Esophagus muscularis mucosa (tissue), 4 donors: ENCODE measurements around the gene HSPG2. TPM values are rescaled to one million over a fixed set of nuclear protein-coding genes. Genes with fewer than 3 reads are reported as not detected.

Experiments used
- DNase-seq: peaks from one replicate; pipeline ENCODE4 v3.0.0-alpha.2; 2017; ENCODE audit errors: extremely low spot score
- H3K27ac ChIP-seq, 4 donors: fragments of 200-600 bp; sonication (generic); replicated peaks in 1 of 4; 1 replicate in 3 of 4; 2 replicates in 1 of 4; pipeline ENCODE4 v1.5.1; 2016 to 2019; ENCODE audit warnings: mild to moderate bottlenecking in 1 of 4
- H3K27me3 ChIP-seq, 4 donors: fragments of 200-600 bp; sonication (generic); one replicate each; pipeline versions ENCODE4 v1.5.1 to v1.6.0; 2016 to 2019
- H3K36me3 ChIP-seq, 4 donors: fragments of 200-600 bp; sonication (generic); one replicate each; pipeline ENCODE4 v1.5.1; 2016 to 2019
- H3K4me1 ChIP-seq, 4 donors: fragments of 200-600 bp; sonication (generic); one replicate each; pipeline ENCODE4 v1.5.1; 2016 to 2019
- H3K4me3 ChIP-seq, 4 donors: fragments of 200-600 bp; sonication (generic); 1 replicate in 2 of 4; 2 replicates in 2 of 4; pipeline ENCODE4 v1.5.1; 2016 to 2019; ENCODE audit warnings: mild to moderate bottlenecking in 4 of 4, moderate library complexity in 1 of 4
- H3K9me3 ChIP-seq, 4 donors: fragments of 200-600 bp; sonication (generic); 1 replicate in 3 of 4; 2 replicates in 1 of 4; pipeline ENCODE4 v1.5.1; 2016 to 2019
- EP300 ChIP-seq: sonication (generic); formaldehyde crosslinking; IDR thresholded peaks from one replicate; pipeline ENCODE4 v1.6.1; 2017; ENCODE audit warnings: antibody characterized with exemption
- POLR2A ChIP-seq: fragments of 450-650 bp; IDR thresholded peaks from one replicate; pipeline ENCODE4 v1.6.1; 2017; ENCODE audit warnings: antibody characterized with exemption, moderate library complexity, mild to moderate bottlenecking, low read depth
- POLR2AphosphoS5 ChIP-seq, 2 donors: sonication (generic); formaldehyde crosslinking; IDR thresholded peaks; one replicate each; pipeline ENCODE4 v1.6.1; 2017; ENCODE audit warnings: antibody characterized with exemption in 2 of 2
- WGBS: methylation state at CpG from one replicate; pipeline ENCODE4 v1.1.5; 2018; 5-methylcytosine and 5-hydroxymethylcytosine counted together
- intact Hi-C: fragments of 100-400 bp; cut with DNase I; formaldehyde crosslinking; loops from one replicate; pipeline ENCODE4 v1.15.1; 2023
- total RNA-seq, 4 donors: library from RNA; depleted of rRNA; stranded (reverse); fragments of >200 nt; gene quantifications; one replicate each; pipeline versions ENCODE4 v1.1.0 to v1.2.1, GENCODE V29; 2016
- TF ChIP-seq, protein P1 (sequence below), 3 experiments: fragments of 200-600 bp in 2 of 3; fragments of 450-650 bp in 1 of 3; sonication (generic) in 2 of 3; IDR thresholded peaks; one replicate each; pipeline ENCODE4 v1.5.1; 2017 to 2019; ENCODE audit warnings: antibody characterized with exemption in 3 of 3, mild to moderate bottlenecking in 2 of 3, moderate library complexity in 1 of 3

The HSPG2 gene
- total RNA-seq, 4 donors from 2014 or later, result 414 to 1,199 (median 595) TPM

DNA sequence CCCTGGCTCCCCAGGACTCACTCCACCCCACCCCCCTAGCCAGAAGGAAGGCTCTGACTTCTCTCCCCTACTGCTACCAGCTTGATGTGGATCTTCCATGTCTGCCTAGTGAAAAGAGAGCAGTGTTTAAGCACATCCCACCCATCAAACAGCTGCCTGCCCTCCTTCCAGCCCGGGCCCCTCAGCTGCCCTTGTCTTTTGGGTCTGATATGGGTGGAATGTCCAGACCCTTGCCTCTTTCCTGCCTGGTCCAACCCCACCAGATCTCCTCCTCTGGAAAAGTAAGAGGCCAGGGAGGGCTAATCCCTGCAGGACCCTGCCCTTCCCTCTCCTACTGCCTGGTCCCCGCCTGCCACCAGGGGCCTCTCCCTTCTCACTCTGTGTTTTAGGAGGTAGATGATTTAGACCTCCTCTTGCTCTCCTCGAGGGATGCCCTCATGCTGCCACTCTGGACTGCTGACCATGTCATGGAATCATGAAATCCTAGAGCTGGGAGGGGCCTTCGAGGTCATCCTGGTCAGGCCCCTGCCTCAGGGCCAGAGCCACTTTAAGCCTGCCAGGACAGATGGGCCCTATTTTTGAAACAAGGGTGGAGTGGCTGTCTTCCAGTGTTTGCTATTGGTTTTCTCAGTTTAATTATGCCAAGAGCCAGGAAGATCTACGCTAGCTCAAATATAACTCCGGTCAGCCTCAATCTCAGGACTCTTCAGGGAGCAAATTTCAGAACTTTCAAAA is 15.8 kb upstream of the HSPG2 start:
- H3K27ac ChIP-seq, result peak overlapping the region in 3 of 4 donors; percentile 9 to 34 (median 10)
- DNase-seq, result no peak
- peaks cover 26 to 34% (median 30%) of the 10 kb centered on the region in 4 donors for H3K4me1 ChIP-seq
- intact Hi-C loops, result no loop called here
- WGBS, result 65% methylated on average over 4 of the region's 6 CpGs
- no peaks in the 10 kb centered on the region for H3K27me3 ChIP-seq
- TF ChIP-seq POLR2A (no peak), EP300 (no peak), POLR2AphosphoS5 (IDR thresholded peaks at IDR 0.05) (no peak)
- TF ChIP-seq, protein P1, sequence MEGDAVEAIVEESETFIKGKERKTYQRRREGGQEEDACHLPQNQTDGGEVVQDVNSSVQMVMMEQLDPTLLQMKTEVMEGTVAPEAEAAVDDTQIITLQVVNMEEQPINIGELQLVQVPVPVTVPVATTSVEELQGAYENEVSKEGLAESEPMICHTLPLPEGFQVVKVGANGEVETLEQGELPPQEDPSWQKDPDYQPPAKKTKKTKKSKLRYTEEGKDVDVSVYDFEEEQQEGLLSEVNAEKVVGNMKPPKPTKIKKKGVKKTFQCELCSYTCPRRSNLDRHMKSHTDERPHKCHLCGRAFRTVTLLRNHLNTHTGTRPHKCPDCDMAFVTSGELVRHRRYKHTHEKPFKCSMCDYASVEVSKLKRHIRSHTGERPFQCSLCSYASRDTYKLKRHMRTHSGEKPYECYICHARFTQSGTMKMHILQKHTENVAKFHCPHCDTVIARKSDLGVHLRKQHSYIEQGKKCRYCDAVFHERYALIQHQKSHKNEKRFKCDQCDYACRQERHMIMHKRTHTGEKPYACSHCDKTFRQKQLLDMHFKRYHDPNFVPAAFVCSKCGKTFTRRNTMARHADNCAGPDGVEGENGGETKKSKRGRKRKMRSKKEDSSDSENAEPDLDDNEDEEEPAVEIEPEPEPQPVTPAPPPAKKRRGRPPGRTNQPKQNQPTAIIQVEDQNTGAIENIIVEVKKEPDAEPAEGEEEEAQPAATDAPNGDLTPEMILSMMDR (IDR thresholded peaks at IDR 0.05), result peak in 1 of 3 experiments; percentile 8
- H3K9me3 ChIP-seq, result no peaks in the 10 kb centered on the region
- no peak overlapping the region for H3K4me3 ChIP-seq
- H3K36me3 ChIP-seq, result no peaks in the 10 kb centered on the region

DNA sequence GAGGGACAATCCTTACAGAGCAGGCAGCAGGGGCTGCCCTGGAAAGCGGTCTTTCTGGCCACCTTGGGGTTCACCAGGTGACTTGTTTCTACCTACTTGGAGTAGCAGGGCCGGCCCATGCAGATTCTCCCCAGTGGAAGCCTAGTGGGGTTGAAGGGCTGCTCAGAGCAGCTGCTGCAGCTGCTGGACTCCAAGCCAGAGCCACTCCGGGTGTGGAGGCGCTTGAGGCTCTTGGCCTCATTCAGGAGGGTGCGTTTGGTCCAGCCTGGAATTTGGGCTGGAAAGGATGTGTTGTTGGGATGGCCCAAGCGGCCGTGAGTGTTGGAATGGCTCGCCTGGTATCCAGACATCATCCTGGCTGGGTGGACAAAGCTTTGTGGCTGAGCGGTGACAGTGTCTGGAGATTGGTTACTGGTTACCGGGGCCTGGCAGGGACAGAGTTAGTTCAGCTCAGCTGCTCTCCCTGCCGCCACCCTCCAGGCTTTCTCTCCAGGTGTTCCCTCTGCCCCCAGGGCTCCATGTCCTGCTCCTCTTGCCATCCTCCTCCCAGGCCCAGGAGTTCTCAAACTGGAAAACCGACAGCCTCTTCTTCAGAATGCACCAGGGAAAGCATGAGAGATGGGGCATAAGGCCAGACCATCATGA is 14.2 kb upstream of the HSPG2 start:
- H3K27ac ChIP-seq, result no peak overlapping the region
- no peaks in the 10 kb centered on the region for H3K9me3 ChIP-seq
- H3K36me3 ChIP-seq, result no peaks in the 10 kb centered on the region
- intact Hi-C loops, result no loop called here
- H3K4me1 ChIP-seq, result peaks cover 16 to 27% (median 22%) of the 10 kb centered on the region in 4 donors
- no peak for DNase-seq
- WGBS, result 82% methylated on average over 8 of the region's 12 CpGs
- TF ChIP-seq POLR2AphosphoS5 (IDR thresholded peaks at IDR 0.05) (no peak), EP300 (no peak), POLR2A (no peak)
- TF ChIP-seq, protein P1 (IDR thresholded peaks at IDR 0.05), result no peak
- no peak overlapping the region for H3K4me3 ChIP-seq
- no peaks in the 10 kb centered on the region for H3K27me3 ChIP-seq

GRCh38 chr1:21950734-21951133 is 13.6 kb upstream of the HSPG2 start:
- intact Hi-C loops, result no loop called here
- TF ChIP-seq POLR2A (no peak), EP300 (no peak), POLR2AphosphoS5 (IDR thresholded peaks at IDR 0.05) (no peak)
- TF ChIP-seq, protein P1 (IDR thresholded peaks at IDR 0.05), result no peak

GRCh38 chr1:21946836-21947587 is 9.9 kb upstream of the HSPG2 start:
- H3K27ac ChIP-seq, result peak overlapping the region; percentile 38 to 93 (median 69)
- H3K36me3 ChIP-seq, result no peaks in the 10 kb centered on the region
- H3K9me3 ChIP-seq, result no peaks in the 10 kb centered on the region
- intact Hi-C loops, result no loop called here
- no peak for TF ChIP-seq EP300
- no peak for TF ChIP-seq POLR2A
- TF ChIP-seq POLR2AphosphoS5 (IDR thresholded peaks at IDR 0.05), result no peak
- TF ChIP-seq, protein P1 (IDR thresholded peaks at IDR 0.05), result peak in 1 of 3 experiments; percentile 18
- no peak overlapping the region for H3K4me3 ChIP-seq
- no peak for DNase-seq
- no peaks in the 10 kb centered on the region for H3K27me3 ChIP-seq
- 68% methylated on average over 6 of the region's 11 CpGs for WGBS
- peaks cover 36 to 44% (median 42%) of the 10 kb centered on the region in 4 donors for H3K4me1 ChIP-seq

More at GRCh38 chr1:21950734-21951133, 13.6 kb upstream of the HSPG2 start:
- Histone ChIP-seq H3K36me3 (no peaks in the 10 kb centered on the region), H3K27me3 (no peaks in the 10 kb centered on the region), H3K4me1 (peaks cover 10 to 21% (median 16%) of the 10 kb centered on the region in 4 donors), H3K4me3 (no peak overlapping the region), H3K9me3 (no peaks in the 10 kb centered on the region), H3K27ac (no peak overlapping the region)
- 100% methylated on average over 3 of the region's 7 CpGs for WGBS
- no peak for DNase-seq
